PFSK-1 (cell line): ENCODE measurements around the gene ADGRA1.

Source experiments
- REST ChIP-seq, 2 experiments: IDR thresholded peaks; 2 replicates each; pipeline versions ENCODE4 v1.6.1 to v1.8.0; 2011 to 2012; ENCODE audit warnings: low read depth in 2 of 2, low read length in 2 of 2, control low read depth in 1 of 2, inconsistent platforms in 1 of 2, mild to moderate bottlenecking in 1 of 2, moderate library complexity in 1 of 2; ENCODE audit not compliant: insufficient read depth in 1 of 2
- TAF1 ChIP-seq: IDR thresholded peaks from 2 replicates; pipeline ENCODE4 v1.6.1; 2012; ENCODE audit warnings: low read length, control low read depth, borderline replicate concordance; ENCODE audit not compliant: insufficient read depth

GRCh38 chr10:133161486-133162109 is 73.9 kb downstream of the ADGRA1 start:
- TF ChIP-seq REST (IDR thresholded peaks at IDR 0.05; ENCODE audit: insufficient read depth in 1 of 2, low read depth in 2 of 2, low read length in 2 of 2), result no peak
- no peak for TF ChIP-seq TAF1
